HepG2 (cell line): Measurements from ENCODE around the gene TGM4. TPM values are rescaled to one million over a fixed set of nuclear protein-coding genes. Genes with fewer than 3 reads are reported as not detected.

Source experiments
- ARNT2 ChIP-seq: sonication (generic); formaldehyde crosslinking; IDR thresholded peaks from 2 replicates; pipeline ENCODE4 v1.8.0; 2022; ENCODE audit warnings: mild to moderate bottlenecking, low read depth, missing genetic modification reagents, moderate library complexity
- ATF2 ChIP-seq: sonication (generic); formaldehyde crosslinking; IDR thresholded peaks from 2 replicates; pipeline ENCODE4 v1.4.0; 2020; ENCODE audit warnings: missing genetic modification reagents
- CREB1 ChIP-seq, 2 experiments: fragments of 450-650 bp in 1 of 2; IDR thresholded peaks; 2 replicates each; pipeline ENCODE4 v1.6.1; 2016 to 2017; ENCODE audit warnings: control low read depth in 1 of 2, mild to moderate bottlenecking in 1 of 2, missing compliant biosample characterization in 1 of 2, missing genetic modification characterization in 1 of 2
- ESRRA ChIP-seq: sonication (generic); formaldehyde crosslinking; IDR thresholded peaks from 2 replicates; pipeline ENCODE4 v1.5.1; 2020; ENCODE audit warnings: mild to moderate bottlenecking, low read depth, missing genetic modification reagents
- GTF2F1 ChIP-seq: fragments of 150-350 bp; IDR thresholded peaks from 2 replicates; pipeline ENCODE4 v1.6.1; 2014; ENCODE audit warnings: low read length
- RNF219 ChIP-seq: sonication (generic); formaldehyde crosslinking; IDR thresholded peaks from 2 replicates; pipeline ENCODE4 v1.5.0; 2020; ENCODE audit warnings: mild to moderate bottlenecking, missing genetic modification reagents
- SALL1 ChIP-seq: sonication (generic); formaldehyde crosslinking; IDR thresholded peaks from 2 replicates; pipeline ENCODE4 v1.8.0; 2022; ENCODE audit warnings: mild to moderate bottlenecking, missing genetic modification reagents
- SP4 ChIP-seq: sonication (generic); formaldehyde crosslinking; IDR thresholded peaks from 2 replicates; pipeline ENCODE4 v1.8.1; 2023; ENCODE audit warnings: mild to moderate bottlenecking, missing genetic modification reagents
- TEAD2 ChIP-seq: sonication (generic); formaldehyde crosslinking; IDR thresholded peaks from 2 replicates; pipeline ENCODE4 v1.9.0; 2021; ENCODE audit warnings: missing genetic modification reagents
- YEATS4 ChIP-seq: sonication (generic); formaldehyde crosslinking; IDR thresholded peaks from 2 replicates; pipeline ENCODE4 v1.4.0; 2020; ENCODE audit warnings: missing genetic modification reagents, borderline replicate concordance
- ZBTB40 ChIP-seq, 2 experiments: fragments of 450-650 bp in 1 of 2; sonication (generic) in 1 of 2; formaldehyde crosslinking in 1 of 2; IDR thresholded peaks; 2 replicates each; pipeline versions ENCODE4 v1.6.1 to v1.8.0; 2016 to 2022; ENCODE audit warnings: antibody characterized with exemption in 1 of 2, mild to moderate bottlenecking in 1 of 2, missing genetic modification reagents in 1 of 2
- ZBTB7A ChIP-seq: sonication (generic); formaldehyde crosslinking; IDR thresholded peaks from 2 replicates; pipeline ENCODE4 v1.8.0; 2022; ENCODE audit warnings: mild to moderate bottlenecking, missing genetic modification reagents
- ZNF343 ChIP-seq: sonication (generic); formaldehyde crosslinking; IDR thresholded peaks from 2 replicates; pipeline ENCODE4 v1.4.0; 2020; ENCODE audit warnings: mild to moderate bottlenecking, missing genetic modification reagents
- ZNF547 ChIP-seq: sonication (generic); formaldehyde crosslinking; IDR thresholded peaks from 2 replicates; pipeline ENCODE4 v1.5.1; 2020; ENCODE audit warnings: mild to moderate bottlenecking, missing genetic modification reagents
- polyA plus RNA-seq, 8 experiments: library from polyadenylated mRNA; depleted of rRNA in 3 of 8; stranded (reverse) in 7 of 8; unstranded in 1 of 8; fragments of >200 nt; fragmentation: Illumina TruSeq in 4 of 8; extraction: Trizol in 4 of 8; gene quantifications; 2 replicates each; pipeline versions ENCODE4 v1.2.1 to v1.2.3, GENCODE V29; 2011 to 2016; ENCODE audit warnings: low read depth in 4 of 8, missing spikeins in 1 of 8, mixed read lengths in 1 of 8; ENCODE audit not compliant: insufficient read depth in 1 of 8
- total RNA-seq, 5 experiments: library from RNA; depleted of rRNA; stranded (reverse); fragments of >200 nt; fragmentation: Illumina TruSeq; extraction: Trizol; gene quantifications; 2 replicates each; pipeline ENCODE4 v1.2.3, GENCODE V29; 2016; ENCODE audit warnings: low read depth in 1 of 5
- TF ChIP-seq, protein P1 (sequence below): IDR thresholded peaks from 2 replicates; pipeline ENCODE4 v1.6.1; 2016; ENCODE audit warnings: missing genetic modification reagents, missing compliant biosample characterization

The TGM4 gene
- total and polyA plus RNA-seq, 2 of the 13 experiments (the other 11 are each of a cell fraction or from before 2014, with no cell fraction given) = 0.07 to 0.15 TPM

DNA sequence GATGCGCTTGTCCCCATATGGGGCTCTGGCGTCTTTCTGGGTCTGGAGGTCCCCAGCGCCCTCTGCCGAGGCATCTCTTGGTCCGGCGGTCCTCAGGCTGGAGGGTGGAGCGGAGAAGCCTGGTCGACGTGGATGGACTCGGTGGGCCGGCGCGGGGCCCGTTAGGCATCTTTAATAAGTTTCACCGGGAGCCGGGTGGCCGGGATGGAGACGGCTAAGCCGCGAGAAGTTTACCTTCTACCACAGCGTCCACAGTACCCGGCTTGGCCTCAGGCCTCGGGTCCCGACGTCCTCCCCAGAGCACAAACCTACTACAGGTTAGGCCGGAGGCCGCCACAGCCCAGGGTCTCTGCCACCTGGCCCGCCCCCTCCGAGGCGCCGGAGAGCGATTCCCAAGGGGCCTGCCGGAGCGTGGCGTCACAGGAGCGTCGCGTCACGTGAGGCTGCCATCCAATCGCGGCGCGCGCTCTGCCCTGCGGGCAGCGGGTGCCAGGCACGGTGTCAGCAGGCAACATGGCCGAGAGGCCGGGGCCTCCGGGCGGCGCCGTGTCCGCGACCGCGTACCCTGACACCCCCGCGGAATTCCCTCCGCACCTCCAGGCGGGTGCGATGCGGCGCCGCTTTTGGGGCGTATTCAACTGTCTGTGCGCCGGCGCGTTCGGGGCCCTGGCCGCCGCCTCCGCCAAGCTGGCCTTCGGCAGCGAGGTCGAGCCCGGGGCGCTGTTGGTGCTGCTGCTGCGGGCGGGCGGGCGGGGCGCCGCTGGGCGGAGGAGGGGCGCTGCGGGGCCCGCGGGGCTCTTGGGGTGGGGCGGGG, 12.8 kb upstream of the TGM4 start, which contains the start of gene TMEM42 (continued):
- no peak for TF ChIP-seq ARNT2 (CRISPR knock-in tag)
- TF ChIP-seq GTF2F1 = no peak
- TF ChIP-seq YEATS4 (CRISPR knock-in tag) = 0 out of 2 replicates have a peak, but pooled peaks have one; percentile 73
- peak; percentile 68 for TF ChIP-seq SALL1 (CRISPR knock-in tag)
- TF ChIP-seq ZBTB7A = peak; percentile 85
- TF ChIP-seq ZBTB40 (IDR thresholded peaks at IDR 0.05) = no peak
- TF ChIP-seq ZBTB40 (CRISPR knock-in tag; IDR thresholded peaks at IDR 0.05) = peak; percentile 54; the same call in 1 of the 2 replicates
- no peak for TF ChIP-seq RNF219
- 0 out of 2 replicates have a peak, but pooled peaks have one; percentile 28 for TF ChIP-seq SP4 (CRISPR knock-in tag)
- TF ChIP-seq ZNF343 (CRISPR knock-in tag) = no peak
- peak; percentile 67; the same call in 1 of the 2 replicates for TF ChIP-seq TEAD2
- peak; percentile 91 for TF ChIP-seq CREB1 (IDR thresholded peaks at IDR 0.05)
- TF ChIP-seq CREB1 (CRISPR knock-in tag; IDR thresholded peaks at IDR 0.05) = peak; percentile 86
- TF ChIP-seq ESRRA (CRISPR knock-in tag) = no peak
- TF ChIP-seq, protein P1, sequence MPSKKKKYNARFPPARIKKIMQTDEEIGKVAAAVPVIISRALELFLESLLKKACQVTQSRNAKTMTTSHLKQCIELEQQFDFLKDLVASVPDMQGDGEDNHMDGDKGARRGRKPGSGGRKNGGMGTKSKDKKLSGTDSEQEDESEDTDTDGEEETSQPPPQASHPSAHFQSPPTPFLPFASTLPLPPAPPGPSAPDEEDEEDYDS (CRISPR knock-in tag) = peak; percentile 70
- peak; percentile 59; the same call in 1 of the 2 replicates for TF ChIP-seq ATF2
- TF ChIP-seq ZNF547 (CRISPR knock-in tag) = 0 out of 2 replicates have a peak, but pooled peaks have one; percentile 59
